HepG2 (cell line): Measurements from ENCODE around the gene CABP4.

ENCODE experiments used
- CHD4 ChIP-seq: fragments of 200-600 bp; sonication (generic); IDR thresholded peaks from 2 replicates; pipeline ENCODE4 v1.7.0; 2017; ENCODE audit warnings: mild to moderate bottlenecking, low read length, borderline replicate concordance
- CTCF ChIP-seq: sonication (generic); formaldehyde crosslinking; IDR thresholded peaks from 2 replicates; pipeline ENCODE4 v1.5.0; 2020; ENCODE audit warnings: mild to moderate bottlenecking, missing genetic modification reagents, moderate library complexity
- HBP1 ChIP-seq: IDR thresholded peaks from 2 replicates; pipeline ENCODE4 v1.6.1; 2016; ENCODE audit warnings: low read depth, control low read depth
- KDM5B ChIP-seq: sonication (generic); formaldehyde crosslinking; IDR thresholded peaks from 2 replicates; pipeline ENCODE4 v1.4.0; 2020; ENCODE audit warnings: missing genetic modification reagents, mild to moderate bottlenecking, borderline replicate concordance
- MXD1 ChIP-seq: sonication (generic); formaldehyde crosslinking; IDR thresholded peaks from 2 replicates; pipeline ENCODE4 v1.4.0; 2020; ENCODE audit warnings: mild to moderate bottlenecking, missing genetic modification reagents
- NPAS2 ChIP-seq: sonication (generic); formaldehyde crosslinking; IDR thresholded peaks from 2 replicates; pipeline ENCODE4 v1.8.0; 2022; ENCODE audit warnings: mild to moderate bottlenecking, missing genetic modification reagents, borderline replicate concordance
- POLR2AphosphoS2 ChIP-seq: IDR thresholded peaks from 2 replicates; pipeline ENCODE4 v1.6.1; 2011; ENCODE audit warnings: low read depth, low read length, improper control_type of control experiment
- TAF1 ChIP-seq: sonication (generic); formaldehyde crosslinking; IDR thresholded peaks from 2 replicates; pipeline ENCODE4 v1.4.0; 2020; ENCODE audit warnings: missing genetic modification reagents
- ZNF446 ChIP-seq: sonication (generic); formaldehyde crosslinking; IDR thresholded peaks from 2 replicates; pipeline ENCODE4 v1.5.0; 2020; ENCODE audit warnings: mild to moderate bottlenecking, missing genetic modification reagents
- TF ChIP-seq, protein P1 (sequence below): sonication (generic); formaldehyde crosslinking; IDR thresholded peaks from 2 replicates; pipeline ENCODE4 v1.4.0; 2020; ENCODE audit warnings: missing genetic modification reagents

DNA sequence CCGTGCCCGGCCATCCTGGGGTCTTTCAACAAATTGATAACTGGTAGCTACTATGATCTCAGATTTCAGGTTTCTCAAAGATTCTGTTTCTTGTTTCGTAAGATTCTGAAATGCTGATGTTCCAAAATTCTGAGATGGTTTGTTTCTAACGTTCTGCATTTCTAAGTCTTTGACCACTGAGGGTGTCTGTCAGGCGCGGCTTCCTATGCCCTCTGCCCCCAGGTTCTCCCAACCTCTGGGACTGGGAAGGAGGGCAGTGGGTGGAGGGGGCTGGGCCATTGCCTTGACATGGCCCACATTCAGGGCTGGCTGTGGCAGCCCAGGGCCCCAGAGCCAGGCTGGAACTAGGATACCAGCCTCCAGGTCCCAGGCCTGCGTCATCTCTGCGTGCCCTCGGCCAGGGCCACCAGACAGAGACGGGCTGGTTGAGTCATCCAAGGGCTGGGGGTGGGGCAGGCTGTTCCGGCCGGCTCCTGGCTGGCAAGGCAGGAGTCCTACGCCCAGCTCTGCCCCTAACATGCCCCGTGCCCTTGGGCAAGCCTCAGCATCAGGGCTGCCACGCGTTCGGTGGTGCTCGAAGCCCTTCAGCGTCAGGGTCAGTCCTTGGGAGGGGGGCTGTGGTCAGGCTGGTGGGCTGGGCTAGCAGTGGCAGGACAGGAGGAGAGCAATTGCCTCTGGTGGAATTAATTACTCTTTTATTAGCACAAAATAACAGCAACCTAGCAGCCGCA is 8.7 kb downstream of the CABP4 start:
- TF ChIP-seq KDM5B, result no peak
- no peak; the same call in none of the 2 replicates for TF ChIP-seq MXD1
- no peak for TF ChIP-seq POLR2AphosphoS2
- no peak for TF ChIP-seq ZNF446 (CRISPR knock-in tag)
- no peak for TF ChIP-seq CHD4
- TF ChIP-seq HBP1 (CRISPR knock-in tag), result no peak
- no peak for TF ChIP-seq TAF1
- TF ChIP-seq CTCF (CRISPR knock-in tag), result no peak; the same call in 1 of the 2 replicates
- TF ChIP-seq NPAS2 (CRISPR knock-in tag), result no peak
- TF ChIP-seq, protein P1, sequence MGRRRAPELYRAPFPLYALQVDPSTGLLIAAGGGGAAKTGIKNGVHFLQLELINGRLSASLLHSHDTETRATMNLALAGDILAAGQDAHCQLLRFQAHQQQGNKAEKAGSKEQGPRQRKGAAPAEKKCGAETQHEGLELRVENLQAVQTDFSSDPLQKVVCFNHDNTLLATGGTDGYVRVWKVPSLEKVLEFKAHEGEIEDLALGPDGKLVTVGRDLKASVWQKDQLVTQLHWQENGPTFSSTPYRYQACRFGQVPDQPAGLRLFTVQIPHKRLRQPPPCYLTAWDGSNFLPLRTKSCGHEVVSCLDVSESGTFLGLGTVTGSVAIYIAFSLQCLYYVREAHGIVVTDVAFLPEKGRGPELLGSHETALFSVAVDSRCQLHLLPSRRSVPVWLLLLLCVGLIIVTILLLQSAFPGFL (CRISPR knock-in tag), result no peak
